ENCODE data around the gene ATP6V1B1. TPM values are rescaled to one million over a fixed set of nuclear protein-coding genes. Genes with fewer than 3 reads are reported as not detected.

The ATP6V1B1 gene
- total RNA-seq, 1 experiment from 2014 or later, result not detected

GRCh38 chr2:70905443-70906421 is 30.0 kb upstream of the ATP6V1B1 start:
- Histone ChIP-seq H3K4me1 (replicated peaks) (peaks cover 8% of the 10 kb centered on the region), H3K27me3 (replicated peaks) (peaks cover 53% of the 10 kb centered on the region), H3K27ac (no peak overlapping the region), H3K36me3 (no peaks in the 10 kb centered on the region), H3K4me3 (no peak overlapping the region), H3K9me3 (replicated peaks) (no peaks in the 10 kb centered on the region)
- peak in 1 of 2 experiments; percentile 25 for DNase-seq (ENCODE audit: low read depth in 1 of 2, low spot score in 2 of 2)

- peaks cover 45% of the 10 kb centered on the region for H3K27me3 ChIP-seq (replicated peaks)
- no peak overlapping the region for H3K4me3 ChIP-seq
- no peaks in the 10 kb centered on the region for H3K4me1 ChIP-seq (replicated peaks)
- DNase-seq (ENCODE audit: low read depth in 1 of 2, low spot score in 2 of 2), result no peak
- no peaks in the 10 kb centered on the region for H3K36me3 ChIP-seq
- H3K9me3 ChIP-seq (replicated peaks), result no peaks in the 10 kb centered on the region
- no peak overlapping the region for H3K27ac ChIP-seq
Observed at GRCh38 chr2:70906439-70907005, 29.2 kb upstream of the ATP6V1B1 start.

GRCh38 chr2:70907130-70908057 is 28.3 kb upstream of the ATP6V1B1 start:
- Histone ChIP-seq H3K36me3 (no peaks in the 10 kb centered on the region), H3K27me3 (replicated peaks) (peaks cover 41% of the 10 kb centered on the region), H3K4me3 (no peak overlapping the region), H3K27ac (no peak overlapping the region), H3K9me3 (replicated peaks) (no peaks in the 10 kb centered on the region), H3K4me1 (replicated peaks) (no peaks in the 10 kb centered on the region)
- DNase-seq (ENCODE audit: low read depth in 1 of 2, low spot score in 2 of 2), result peak in 1 of 2 experiments; percentile 28

GRCh38 chr2:70916291-70916690 is 19.4 kb upstream of the ATP6V1B1 start:
- Histone ChIP-seq H3K9me3 (replicated peaks) (no peaks in the 10 kb centered on the region), H3K4me3 (no peak overlapping the region), H3K27me3 (replicated peaks) (peaks cover 14% of the 10 kb centered on the region; the same call in 1 of the 2 replicates), H3K36me3 (no peaks in the 10 kb centered on the region), H3K27ac (no peak overlapping the region), H3K4me1 (replicated peaks) (no peaks in the 10 kb centered on the region)
- DNase-seq (ENCODE audit: low read depth in 1 of 2, low spot score in 2 of 2), result no peak

- no peak overlapping the region for H3K4me3 ChIP-seq
- H3K36me3 ChIP-seq, result no peaks in the 10 kb centered on the region
- no peak for DNase-seq (ENCODE audit: low read depth in 1 of 2, low spot score in 2 of 2)
- H3K27me3 ChIP-seq (replicated peaks), result peaks cover 6% of the 10 kb centered on the region; the same call in 1 of the 2 replicates
- H3K4me1 ChIP-seq (replicated peaks), result no peaks in the 10 kb centered on the region
- no peaks in the 10 kb centered on the region for H3K9me3 ChIP-seq (replicated peaks)
- H3K27ac ChIP-seq, result no peak overlapping the region
Observed at GRCh38 chr2:70918016-70918415, 17.7 kb upstream of the ATP6V1B1 start.

- no peaks in the 10 kb centered on the region for H3K36me3 ChIP-seq
- H3K27ac ChIP-seq, result no peak overlapping the region
- H3K4me1 ChIP-seq (replicated peaks), result no peaks in the 10 kb centered on the region
- no peaks in the 10 kb centered on the region for H3K27me3 ChIP-seq (replicated peaks)
- H3K4me3 ChIP-seq, result no peak overlapping the region
- peak; percentile 63 to 76 for DNase-seq (ENCODE audit: low read depth in 1 of 2, low spot score in 2 of 2)
- no peaks in the 10 kb centered on the region for H3K9me3 ChIP-seq (replicated peaks)
Observed at GRCh38 chr2:70919672-70920366, 15.9 kb upstream of the ATP6V1B1 start.

GRCh38 chr2:70920367-70920715 is 15.4 kb upstream of the ATP6V1B1 start:
- Histone ChIP-seq H3K4me1 (replicated peaks) (no peaks in the 10 kb centered on the region), H3K27ac (no peak overlapping the region), H3K9me3 (replicated peaks) (no peaks in the 10 kb centered on the region), H3K27me3 (replicated peaks) (no peaks in the 10 kb centered on the region), H3K36me3 (no peaks in the 10 kb centered on the region), H3K4me3 (no peak overlapping the region)
- no peak for DNase-seq (ENCODE audit: low read depth in 1 of 2, low spot score in 2 of 2)

GRCh38 chr2:70921031-70921430 is 14.7 kb upstream of the ATP6V1B1 start:
- H3K27ac ChIP-seq, result no peak overlapping the region
- H3K27me3 ChIP-seq (replicated peaks), result no peaks in the 10 kb centered on the region
- DNase-seq (ENCODE audit: low read depth in 1 of 2, low spot score in 2 of 2), result no peak
- no peaks in the 10 kb centered on the region for H3K4me1 ChIP-seq (replicated peaks)
- no peaks in the 10 kb centered on the region for H3K9me3 ChIP-seq (replicated peaks)
- no peak overlapping the region for H3K4me3 ChIP-seq
- H3K36me3 ChIP-seq, result no peaks in the 10 kb centered on the region

- no peak for DNase-seq (ENCODE audit: low read depth in 1 of 2, low spot score in 2 of 2)
- no peaks in the 10 kb centered on the region for H3K9me3 ChIP-seq (replicated peaks)
- no peaks in the 10 kb centered on the region for H3K4me1 ChIP-seq (replicated peaks)
- no peaks in the 10 kb centered on the region for H3K36me3 ChIP-seq
- H3K4me3 ChIP-seq, result no peak overlapping the region
- no peaks in the 10 kb centered on the region for H3K27me3 ChIP-seq (replicated peaks)
- H3K27ac ChIP-seq, result no peak overlapping the region
Observed at GRCh38 chr2:70921839-70922234, 13.9 kb upstream of the ATP6V1B1 start.

- DNase-seq (ENCODE audit: low read depth in 1 of 2, low spot score in 2 of 2), result no peak
- Histone ChIP-seq H3K4me1 (replicated peaks) (no peaks in the 10 kb centered on the region), H3K4me3 (no peak overlapping the region), H3K9me3 (replicated peaks) (no peaks in the 10 kb centered on the region), H3K27me3 (replicated peaks) (no peaks in the 10 kb centered on the region), H3K27ac (no peak overlapping the region), H3K36me3 (no peaks in the 10 kb centered on the region)
Observed at GRCh38 chr2:70922235-70923234, 13.2 kb upstream of the ATP6V1B1 start.

GRCh38 chr2:70923378-70924015 is 12.2 kb upstream of the ATP6V1B1 start:
- H3K9me3 ChIP-seq (replicated peaks), result no peaks in the 10 kb centered on the region

GRCh38 chr2:70926042-70926441 is 9.7 kb upstream of the ATP6V1B1 start:
- no peaks in the 10 kb centered on the region for H3K9me3 ChIP-seq (replicated peaks)
- no peak overlapping the region for H3K4me3 ChIP-seq
- no peaks in the 10 kb centered on the region for H3K4me1 ChIP-seq (replicated peaks)
- no peaks in the 10 kb centered on the region for H3K36me3 ChIP-seq
- peak in 1 of 2 experiments; percentile 14 for DNase-seq (ENCODE audit: low read depth in 1 of 2, low spot score in 2 of 2)
- H3K27ac ChIP-seq, result no peak overlapping the region
- H3K27me3 ChIP-seq (replicated peaks), result no peaks in the 10 kb centered on the region

More at GRCh38 chr2:70923378-70924015, 12.2 kb upstream of the ATP6V1B1 start:
- no peaks in the 10 kb centered on the region for H3K36me3 ChIP-seq
- H3K4me3 ChIP-seq, result no peak overlapping the region
- no peak for DNase-seq (ENCODE audit: low read depth in 1 of 2, low spot score in 2 of 2)
- H3K27ac ChIP-seq, result no peak overlapping the region
- no peaks in the 10 kb centered on the region for H3K27me3 ChIP-seq (replicated peaks)
- no peaks in the 10 kb centered on the region for H3K4me1 ChIP-seq (replicated peaks)

Data from SJSA1 (cell line).